ENCODE results near the gene PLXDC1.

GRCh38 chr17:39183045-39183444 lies 31.6 kb upstream of the PLXDC1 start:
- TF ChIP-seq POLR2AphosphoS5 (IDR thresholded peaks at IDR 0.05; ENCODE audit: low read depth, low read length) = no peak
- TF ChIP-seq TAF1 (IDR thresholded peaks at IDR 0.05; ENCODE audit: low read depth, low read length) = no peak

Data from GM12891 (cell line).